HCT116 (cell line): Measurements from ENCODE around the gene KIAA0930. TPM values are rescaled to one million over a fixed set of nuclear protein-coding genes. Genes with fewer than 3 reads are reported as not detected.
"Not testable (repeated sequence)": the region's sequence is repeated elsewhere in the genome, so short reads cannot be mapped to it uniquely, and the experiment has no call there.

Experiments used
- ATAC-seq: fragments of 200-7000 bp; cut with Tn5 transposase; 2 replicates; pipeline ENCODE4 v1.9.1; 2020; ENCODE audit warnings: mild to moderate bottlenecking, moderate library complexity
- BruUV-seq: library from RNA; stranded (reverse); fragments of 400-500 nt; replicated peaks from 2 replicates; lab custom pipeline; 2021; lab: Mats Ljungman, UMichigan
- CTCF ChIA-PET: fragments of 300-600 bp; sonication (Branson Sonifier 250); formaldehyde crosslinking; loops from one replicate; lab custom pipeline; 2021; ENCODE audit warnings: antibody characterized with exemption; lab: Charles Lee
- POLR2A ChIA-PET: fragments of 300-600, 350-600 bp; sonication (Branson Sonifier 250); formaldehyde crosslinking; loops from one replicate; lab custom pipeline; 2021; ENCODE audit warnings: antibody characterized with exemption; lab: Charles Lee
- RAD21 ChIA-PET, 2 experiments: fragments of 300-600 bp; sonication (Branson Sonifier 250); formaldehyde crosslinking; loops; one replicate each; lab custom pipeline; 2023; ENCODE audit warnings: low total read pairs in 2 of 2; ENCODE audit not compliant: uncharacterized antibody in 2 of 2, unreplicated experiment in 2 of 2, low non-redundant PET in 1 of 2; lab: Charles Lee
- DNase-seq: peaks from one replicate; pipeline ENCODE4 v3.0.0-alpha.2; 2010; ENCODE audit warnings: low read depth, low spot score
- H2AFZ ChIP-seq: fragments of 200-600 bp; shearing (Covaris generic), sonication (generic); 2 replicates; pipeline ENCODE4 v1.6.1; 2017; ENCODE audit warnings: low read depth, mixed run types, mixed read lengths, antibody characterized with exemption, low read length; ENCODE audit not compliant: poor library complexity, severe bottlenecking
- H3K27ac ChIP-seq: 2 replicates; pipeline ENCODE4 v1.5.1; 2012; ENCODE audit warnings: low read depth, low read length
- H3K27me3 ChIP-seq: fragments of 200-600 bp; sonication (generic); 2 replicates; pipeline ENCODE4 v1.6.1; 2016; ENCODE audit warnings: mixed run types, low read length, mixed read lengths; ENCODE audit not compliant: insufficient read depth
- H3K36me3 ChIP-seq, 2 experiments: fragments of 200-500 bp in 1 of 2; fragments of 200-600 bp in 1 of 2; sonication (Bioruptor generic) in 1 of 2; sonication (generic) in 1 of 2; 2 replicates each; pipeline versions ENCODE4 v1.5.1 to v1.6.1; 2014 to 2016; ENCODE audit warnings: low read length in 2 of 2, inconsistent platforms in 1 of 2, mixed read lengths in 1 of 2, mixed run types in 1 of 2; ENCODE audit not compliant: insufficient read depth in 2 of 2, control insufficient read depth in 1 of 2
- H3K4me1 ChIP-seq, 2 experiments: fragments of 200-600 bp in 1 of 2; sonication (generic) in 1 of 2; 2 replicates each; pipeline versions ENCODE4 v1.5.1 to v1.6.1; 2012 to 2017; ENCODE audit warnings: low read length in 2 of 2, inconsistent platforms in 1 of 2, mild to moderate bottlenecking in 1 of 2, mixed read lengths in 1 of 2, mixed run types in 1 of 2, moderate library complexity in 1 of 2; ENCODE audit not compliant: insufficient read depth in 2 of 2, control insufficient read depth in 1 of 2
- H3K4me2 ChIP-seq: fragments of 200-600 bp; sonication (generic); 2 replicates; pipeline ENCODE4 v1.6.1; 2017; ENCODE audit warnings: mixed run types, low read length, mixed read lengths
- H3K4me3 ChIP-seq, 2 experiments: fragments of 200-600 bp in 1 of 2; sonication (generic) in 1 of 2; replicated peaks in 1 of 2; 2 replicates each; pipeline ENCODE4 v1.5.1; 2011 to 2016; ENCODE audit warnings: low read length in 2 of 2, control low read depth in 1 of 2, low read depth in 1 of 2, mild to moderate bottlenecking in 1 of 2, mixed read lengths in 1 of 2, mixed run types in 1 of 2
- H3K79me2 ChIP-seq: fragments of 200-600 bp; sonication (generic); 2 replicates; pipeline ENCODE4 v1.6.1; 2017; ENCODE audit warnings: mild to moderate bottlenecking, mixed run types, low read length, moderate library complexity, mixed read lengths; ENCODE audit not compliant: insufficient read depth
- H3K9ac ChIP-seq: fragments of 200-600 bp; sonication (generic); 2 replicates; pipeline ENCODE4 v1.6.1; 2016; ENCODE audit warnings: low read length, mixed read lengths
- H3K9me2 ChIP-seq: fragments of 200-600 bp; sonication (generic), shearing (Covaris generic); 2 replicates; pipeline ENCODE4 v1.6.1; 2017; ENCODE audit warnings: mixed run types, mild to moderate bottlenecking, moderate library complexity; ENCODE audit not compliant: insufficient read depth
- H3K9me3 ChIP-seq, 2 experiments: fragments of 200-500 bp in 1 of 2; fragments of 200-600 bp in 1 of 2; sonication (Bioruptor generic) in 1 of 2; sonication (generic) in 1 of 2; 2 replicates each; pipeline ENCODE4 v1.6.1; 2014 to 2017; ENCODE audit warnings: low read length in 2 of 2, mixed read lengths in 2 of 2, inconsistent platforms in 1 of 2, low read depth in 1 of 2, mild to moderate bottlenecking in 1 of 2, mixed run types in 1 of 2, moderate library complexity in 1 of 2; ENCODE audit not compliant: control insufficient read depth in 1 of 2, insufficient read depth in 1 of 2
- H4K20me1 ChIP-seq: fragments of 200-600 bp; sonication (generic), shearing (Covaris generic); 2 replicates; pipeline ENCODE4 v1.6.1; 2017; ENCODE audit warnings: mixed run types, mild to moderate bottlenecking, moderate library complexity; ENCODE audit not compliant: insufficient read depth
- ATF3 ChIP-seq: IDR thresholded peaks from 2 replicates; pipeline ENCODE4 v1.6.1; 2012
- CBX3 ChIP-seq: IDR thresholded peaks from 2 replicates; pipeline ENCODE4 v1.6.1; 2012; ENCODE audit warnings: low read depth
- CEBPB ChIP-seq: IDR thresholded peaks from 2 replicates; pipeline ENCODE4 v1.6.1; 2012; ENCODE audit warnings: low read depth
- EGR1 ChIP-seq: IDR thresholded peaks from 2 replicates; pipeline ENCODE4 v1.6.1; 2012; ENCODE audit warnings: low read depth
- EZH2 ChIP-seq: fragments of 200-600 bp; sonication (generic); IDR thresholded peaks from 2 replicates; pipeline ENCODE4 v1.6.1; 2017; ENCODE audit warnings: antibody characterized with exemption, mixed run types
- EZH2phosphoT487 ChIP-seq: fragments of 200-600 bp; IDR thresholded peaks from 2 replicates; pipeline ENCODE4 v1.6.1; 2018; ENCODE audit warnings: antibody characterized with exemption, borderline replicate concordance
- RAD21 ChIP-seq: IDR thresholded peaks from 2 replicates; pipeline ENCODE4 v1.6.1; 2012; ENCODE audit warnings: low read depth, mild to moderate bottlenecking
- SIN3A ChIP-seq: IDR thresholded peaks from 2 replicates; pipeline ENCODE4 v1.6.1; 2012; ENCODE audit warnings: low read depth
- SRF ChIP-seq: IDR thresholded peaks from 2 replicates; pipeline ENCODE4 v1.6.1; 2012; ENCODE audit warnings: low read depth
- TCF7L2 ChIP-seq: IDR thresholded peaks from 2 replicates; pipeline ENCODE4 v1.7.0; 2011; ENCODE audit warnings: borderline replicate concordance, inconsistent platforms; ENCODE audit not compliant: insufficient read depth, insufficient read length; ENCODE audit errors: extremely low read depth
- ZFX ChIP-seq: fragments of 450-650 bp; IDR thresholded peaks from 2 replicates; pipeline ENCODE4 v1.6.1; 2017
- intact Hi-C: fragments of 100-400 bp; cut with micrococcal nuclease; formaldehyde crosslinking; loops from 2 replicates; pipeline ENCODE4 v1.10.0; 2022
- total RNA-seq: library from RNA; stranded (reverse); gene quantifications from one replicate; pipeline ENCODE4 v1.2.1, GENCODE V29; 2021; ENCODE audit not compliant: unreplicated experiment

The KIAA0930 gene
- total RNA-seq, 1 experiment from 2014 or later = 60.9 TPM

DNA sequence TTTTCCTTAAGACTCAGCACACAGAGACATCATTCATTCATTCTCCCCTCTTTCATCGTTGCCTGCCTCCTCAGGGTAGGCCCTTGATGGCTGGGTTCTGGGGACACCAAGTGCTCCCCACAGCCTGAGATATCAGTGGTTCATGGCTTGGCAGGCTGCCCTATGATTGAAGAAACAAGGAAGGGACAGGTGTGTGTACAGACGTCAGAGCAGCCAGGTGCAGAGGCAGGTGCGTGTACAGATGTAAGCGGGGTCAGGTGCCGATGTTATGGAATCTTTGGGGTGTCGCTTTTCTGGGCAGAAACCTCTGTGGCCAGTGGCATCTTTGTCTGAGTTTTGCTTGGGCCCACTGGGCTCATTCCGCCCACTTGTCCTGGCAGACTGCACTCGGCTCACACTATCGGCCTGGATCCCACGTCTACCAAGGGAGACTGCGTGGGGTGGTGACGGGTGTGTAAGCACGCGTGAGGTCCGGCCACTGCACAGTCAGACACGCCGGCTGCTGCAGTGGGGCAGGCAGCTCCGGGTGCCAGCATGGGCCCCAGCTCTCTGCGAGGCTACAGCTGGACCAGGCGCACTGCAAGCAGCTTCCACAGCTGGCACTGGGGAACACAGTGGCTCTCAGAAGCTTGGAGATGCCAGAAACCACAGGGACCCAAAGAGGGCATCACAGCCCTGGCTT is 20.9 kb upstream of the KIAA0930 start:
- no peaks in the 10 kb centered on the region for H4K20me1 ChIP-seq
- H3K27me3 ChIP-seq = no peaks in the 10 kb centered on the region
- BruUV-seq = no TSS peak
- ATAC-seq = no peak
- CTCF ChIA-PET = interaction anchor here (1.4 kb wide), 1 partner anchor 11 kb away, joined by 5 read pairs; no protein-coding TSS in a partner anchor
- no peaks in the 10 kb centered on the region for H3K36me3 ChIP-seq
- no peak for DNase-seq
- H2AFZ ChIP-seq = no peak overlapping the region
- H3K79me2 ChIP-seq = no peaks in the 10 kb centered on the region
- H3K27ac ChIP-seq = no peak overlapping the region
- H3K4me3 ChIP-seq = no peak overlapping the region
- intact Hi-C loops = no loop called here
- H3K4me1 ChIP-seq = peaks cover 8 to 22% of the 10 kb centered on the region in 2 experiments; a peak in 3 of 4 replicates
- TF ChIP-seq EZH2phosphoT487 (no peak), SRF (no peak), CEBPB (no peak), EZH2 (no peak), ZFX (no peak), SIN3A (no peak), ATF3 (no peak), TCF7L2 (no peak), RAD21 (no peak), EGR1 (no peak), CBX3 (no peak)
- H3K9ac ChIP-seq = no peak overlapping the region
- no peak overlapping the region for H3K4me2 ChIP-seq
- no peaks in the 10 kb centered on the region for H3K9me2 ChIP-seq
- H3K9me3 ChIP-seq = no peaks in the 10 kb centered on the region
- RAD21 ChIA-PET = no interaction called here
- POLR2A ChIA-PET = no interaction called here

DNA sequence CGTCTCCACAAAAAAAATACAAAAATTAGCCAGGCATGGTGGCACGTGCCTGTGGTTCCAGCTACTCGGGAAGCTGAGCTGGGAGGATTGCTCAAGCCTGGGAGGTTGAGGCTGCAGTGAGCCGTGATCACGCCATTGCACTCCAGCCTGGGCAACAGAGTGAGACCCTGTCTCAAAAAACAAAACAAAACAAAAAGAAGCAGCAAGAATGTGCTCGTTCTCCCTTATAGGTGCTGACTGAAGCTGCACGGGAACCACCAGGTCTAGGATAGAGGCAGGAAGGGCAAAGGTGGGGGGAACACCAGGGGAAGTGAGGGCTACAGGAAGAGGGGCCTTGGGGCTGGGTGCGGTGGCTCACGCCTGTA is 19.7 kb upstream of the KIAA0930 start:
- H3K27me3 ChIP-seq, DNase-seq, H3K9me2 ChIP-seq, H3K79me2 ChIP-seq, H3K4me2 ChIP-seq, ATAC-seq, H3K36me3 ChIP-seq, H3K9me3 ChIP-seq, H3K9ac ChIP-seq, H4K20me1 ChIP-seq, RAD21 ChIA-PET, BruUV-seq, H3K27ac ChIP-seq, H3K4me3 ChIP-seq, H2AFZ ChIP-seq, CTCF ChIA-PET, intact Hi-C loops, POLR2A ChIA-PET: not testable (repeated sequence)
- peaks cover 8 to 22% of the 10 kb centered on the region in 2 experiments; a peak in 3 of 4 replicates for H3K4me1 ChIP-seq
